K562 (cell line): ENCODE results near the gene KMT2E. TPM values are rescaled to one million over a fixed set of nuclear protein-coding genes. Genes with fewer than 3 reads are reported as not detected.

Experiments
- ATAC-seq: fragments of 200-7000 bp; cut with Tn5 transposase; 3 replicates; pipeline ENCODE4 v1.9.1; 2020; ENCODE audit warnings: moderate library complexity
- BruUV-seq: library from RNA; stranded (reverse); fragments of 400-500 nt; replicated peaks from 2 replicates; lab custom pipeline; 2021; lab: Mats Ljungman, UMichigan
- CTCF ChIA-PET: fragments of 300-600 bp; formaldehyde crosslinking; extraction: SDS; loops from one replicate; lab custom pipeline; 2021; ENCODE audit warnings: low intra/inter-chr PET ratio; lab: Yijun Ruan, JAX
- POLR2A ChIA-PET: fragments of 300-600, 350-650 bp; sonication (Branson Sonifier 250); formaldehyde crosslinking; extraction: SDS; loops from one replicate; lab custom pipeline; 2021; ENCODE audit warnings: antibody characterized with exemption, inconsistent platforms; lab: Yijun Ruan, JAX
- DNase-seq, 4 experiments: peaks; one replicate each; pipeline versions ENCODE4 v3.0.0 to v3.0.0-alpha.2; 2011 to 2018; ENCODE audit warnings: low spot score in 3 of 4, mixed read lengths in 3 of 4; ENCODE audit errors: extremely low read depth in 1 of 4
- FAIRE-seq: peaks from 2 replicates; lab custom pipeline; 2011; peaks lifted over from hg19 to GRCh38; lab: Jason Lieb, UNC
- H2AFZ ChIP-seq: 2 replicates; pipeline ENCODE4 v1.6.0; 2011; ENCODE audit warnings: low read depth, low read length, control low read depth, inconsistent platforms
- H3K27ac ChIP-seq: fragments of 200-600 bp; 3 replicates; pipeline ENCODE4 v1.8.0; 2011; ENCODE audit warnings: low read depth, mild to moderate bottlenecking, control low read depth, inconsistent platforms, low read length, moderate library complexity, mixed read lengths; ENCODE audit errors: extremely low read depth
- H3K27me3 ChIP-seq, 2 experiments: fragments of 300-600 bp in 1 of 2; 2 replicates in 1 of 2; 3 replicates in 1 of 2; pipeline versions ENCODE4 v1.6.0 to v1.8.0; 2011; ENCODE audit warnings: inconsistent platforms in 2 of 2, low read length in 2 of 2, mild to moderate bottlenecking in 1 of 2, mixed read lengths in 1 of 2, moderate library complexity in 1 of 2; ENCODE audit not compliant: control insufficient read depth in 2 of 2, insufficient read depth in 2 of 2
- H3K36me3 ChIP-seq: fragments of 300-600 bp; 3 replicates; pipeline ENCODE4 v1.8.0; 2011; ENCODE audit warnings: mild to moderate bottlenecking, low read length, inconsistent platforms; ENCODE audit not compliant: control insufficient read depth, insufficient read depth
- H3K4me1 ChIP-seq, 2 experiments: fragments of 200-600 bp in 1 of 2; replicated peaks in 1 of 2; 2 replicates in 1 of 2; 3 replicates in 1 of 2; pipeline versions ENCODE4 v1.5.1 to v1.8.0; 2011; ENCODE audit warnings: inconsistent platforms in 2 of 2, low read length in 2 of 2, mild to moderate bottlenecking in 1 of 2, mixed read lengths in 1 of 2, moderate library complexity in 1 of 2; ENCODE audit not compliant: control insufficient read depth in 2 of 2, insufficient read depth in 2 of 2
- H3K4me2 ChIP-seq: 2 replicates; pipeline ENCODE4 v1.6.1; 2011; ENCODE audit warnings: low read length, control low read depth, inconsistent platforms, mixed read lengths; ENCODE audit not compliant: insufficient read depth
- H3K4me3 ChIP-seq: fragments of 200-600 bp; sonication (generic), shearing (Covaris generic); 2 replicates; pipeline ENCODE4 v1.5.1; 2016; ENCODE audit warnings: control low read depth, inconsistent platforms
- H3K79me2 ChIP-seq: fragments of 200-600 bp; 3 replicates; pipeline ENCODE4 v1.8.0; 2011; ENCODE audit warnings: low read length, inconsistent platforms; ENCODE audit not compliant: control insufficient read depth, insufficient read depth
- H3K9ac ChIP-seq, 2 experiments: 2 replicates each; pipeline versions ENCODE4 v1.6.0 to v1.6.1; 2011; ENCODE audit warnings: low read depth in 2 of 2, low read length in 2 of 2, control low read depth in 1 of 2, inconsistent platforms in 1 of 2, mild to moderate bottlenecking in 1 of 2, mixed read lengths in 1 of 2; ENCODE audit not compliant: insufficient read depth in 1 of 2
- H3K9me1 ChIP-seq: one replicate; pipeline ENCODE4 v1.6.0; 2011; ENCODE audit warnings: inconsistent platforms, mild to moderate bottlenecking, low read length, moderate library complexity; ENCODE audit not compliant: control insufficient read depth, insufficient read depth
- H3K9me3 ChIP-seq: replicated peaks from 2 replicates; pipeline ENCODE4 v1.5.1; 2011; ENCODE audit warnings: low read depth, low read length, inconsistent platforms; ENCODE audit not compliant: control insufficient read depth, insufficient read depth
- H4K20me1 ChIP-seq: replicated peaks from 2 replicates; pipeline ENCODE4 v1.6.1; 2011; ENCODE audit warnings: low read length, inconsistent platforms, mixed read lengths; ENCODE audit not compliant: control insufficient read depth, insufficient read depth
- CBFA2T3 ChIP-seq: fragments of 450-650 bp; IDR thresholded peaks from 2 replicates; pipeline ENCODE4 v1.6.1; 2017
- CREBBP ChIP-seq: IDR thresholded peaks from one replicate; pipeline ENCODE4 v1.6.1; 2012; ENCODE audit warnings: low read depth, mild to moderate bottlenecking, control low read depth, inconsistent platforms, low read length
- CSDE1 ChIP-seq, 2 experiments: fragments of 450-650 bp; IDR thresholded peaks; 2 replicates each; pipeline ENCODE4 v1.6.1; 2016; ENCODE audit warnings: mild to moderate bottlenecking in 1 of 2
- GATA2 ChIP-seq: sonication (generic); formaldehyde crosslinking; IDR thresholded peaks from 2 replicates; pipeline ENCODE4 v1.4.0; 2020; ENCODE audit warnings: mild to moderate bottlenecking, missing genetic modification reagents
- HCFC1 ChIP-seq: IDR thresholded peaks from 2 replicates; pipeline ENCODE4 v1.6.1; 2012; ENCODE audit warnings: low read depth, low read length, improper control_type of control experiment
- HNRNPLL ChIP-seq: fragments of 200-400 bp; formaldehyde crosslinking; IDR thresholded peaks from 2 replicates; pipeline ENCODE4 v1.6.1; 2017; ENCODE audit warnings: low read length, low read depth, mild to moderate bottlenecking; ENCODE audit not compliant: poor library complexity, severe bottlenecking
- KDM1A ChIP-seq, 2 experiments: fragments of 450-650 bp; IDR thresholded peaks; 2 replicates each; pipeline ENCODE4 v1.6.1; 2016; ENCODE audit warnings: mild to moderate bottlenecking in 2 of 2
- MTA2 ChIP-seq: fragments of 450-650 bp; IDR thresholded peaks from 2 replicates; pipeline ENCODE4 v1.6.1; 2016; ENCODE audit warnings: low read depth
- SMARCA5 ChIP-seq: fragments of 450-650 bp; IDR thresholded peaks from 2 replicates; pipeline ENCODE4 v1.6.1; 2016
- SMARCB1 ChIP-seq: IDR thresholded peaks from 2 replicates; pipeline ENCODE4 v1.6.1; 2011; ENCODE audit warnings: improper control_type of control experiment, low read depth; ENCODE audit not compliant: insufficient read length
- SNIP1 ChIP-seq: fragments of 450-650 bp; IDR thresholded peaks from 2 replicates; pipeline ENCODE4 v1.7.1; 2017; ENCODE audit warnings: low read depth, mild to moderate bottlenecking
- SP2 ChIP-seq: IDR thresholded peaks from 2 replicates; pipeline ENCODE4 v1.6.1; 2011; ENCODE audit warnings: mild to moderate bottlenecking, low read depth, low read length, moderate library complexity; ENCODE audit not compliant: poor library complexity, severe bottlenecking; ENCODE audit errors: extremely low read depth
- SRSF9 ChIP-seq: fragments of 200-400 bp; formaldehyde crosslinking; IDR thresholded peaks from 2 replicates; pipeline ENCODE4 v1.6.1; 2017; ENCODE audit warnings: low read depth, low read length, borderline replicate concordance
- ZNF174 ChIP-seq: fragments of 250-450 bp; sonication (Bioruptor Pico); IDR thresholded peaks from 2 replicates; pipeline ENCODE4 v1.4.0; 2020; ENCODE audit warnings: mild to moderate bottlenecking
- WGBS: fragments of 100-300 bp; shearing (Covaris generic); methylation state at CpG from one replicate; pipeline ENCODE4 v1.1.6; 2016; ENCODE audit warnings: low coverage, mixed read lengths; ENCODE audit not compliant: insufficient coverage; ENCODE audit errors: missing lambda C conversion rate; 5-methylcytosine and 5-hydroxymethylcytosine counted together
- in situ Hi-C: fragments of 300-500 bp; cut with MboI; formaldehyde crosslinking; loops from 4 replicates; pipeline ENCODE4 v1.15.0; 2018; ENCODE audit warnings: inconsistent platforms, mixed read lengths
- intact Hi-C: fragments of 100-400 bp; cut with micrococcal nuclease; formaldehyde crosslinking; loops from 2 replicates; pipeline ENCODE4 v1.14.2; 2022
- polyA plus RNA-seq, 8 experiments: library from polyadenylated mRNA; depleted of rRNA in 4 of 8; stranded (reverse) in 5 of 8; unstranded in 3 of 8; fragments of >200 nt; fragmentation: Nextera tagmentation in 2 of 8; fragmentation: Illumina TruSeq in 1 of 8; extraction: Ambion mirVana in 2 of 8; extraction: Trizol in 1 of 8; gene quantifications; 2 replicates each; pipeline versions ENCODE4 v1.2.1 to v1.2.3, GENCODE V29; 2011 to 2014; ENCODE audit warnings: inconsistent platforms in 1 of 8, missing spikeins in 1 of 8
- total RNA-seq, 7 experiments: library from RNA; depleted of rRNA in 6 of 7; stranded (reverse); fragments of >200 nt in 6 of 7; fragmentation: Illumina TruSeq in 2 of 7; extraction: Trizol in 2 of 7; gene quantifications; 2 replicates each; pipeline versions ENCODE4 v1.2.1 to v1.2.3, GENCODE V29; 2011 to 2021; ENCODE audit warnings: low replicate concordance in 1 of 7
- TF ChIP-seq, protein P1 (sequence below): sonication (generic); formaldehyde crosslinking; IDR thresholded peaks from 2 replicates; pipeline ENCODE4 v1.8.1; 2023; ENCODE audit warnings: mild to moderate bottlenecking, missing genetic modification reagents, moderate library complexity

The KMT2E gene
- total and polyA plus RNA-seq, 9 of the 15 experiments (the other 6 are each of a cell fraction or from before 2014, with no cell fraction given): 8.9 to 55.3 (median 38.1) TPM

DNA sequence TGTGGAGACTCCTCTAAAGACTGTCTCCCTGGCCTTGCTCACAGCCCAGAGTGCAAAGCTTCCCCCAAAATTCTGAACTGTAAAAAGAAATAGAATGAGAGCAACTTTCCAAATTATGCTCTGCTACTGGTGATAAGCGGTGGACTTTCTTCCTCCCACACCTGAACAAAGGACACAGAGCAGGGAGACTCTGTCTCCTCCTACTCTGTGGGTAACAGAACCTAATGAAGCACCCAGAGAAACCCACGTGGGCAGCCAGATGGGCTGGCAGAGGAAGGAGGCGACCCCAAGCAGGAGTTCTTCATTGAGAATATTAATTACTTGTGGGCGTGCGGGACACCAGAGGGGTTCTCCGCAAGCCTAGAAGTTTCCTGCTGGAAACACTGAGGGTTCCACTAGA, 139.5 kb downstream of the KMT2E start:
- ChIA-PET POLR2A (interaction anchor here (0.6 to 1.3 kb wide), 8 partner anchors 9 to 278 kb away, joined by 3 to 4 read pairs (median 3); no protein-coding TSS in a partner anchor), CTCF (interaction anchor here (0.6 to 2.4 kb wide), 4 partner anchors 181 to 335 kb away, joined by 3 to 12 read pairs (median 7); no protein-coding TSS in a partner anchor)
- Histone ChIP-seq H3K9me3 (no peaks in the 10 kb centered on the region), H3K4me1 (no peaks in the 10 kb centered on the region; a peak in 1 of 5 replicates), H3K27ac (no peak overlapping the region), H4K20me1 (no peaks in the 10 kb centered on the region), H3K9ac (peak overlapping the region in 1 of 2 experiments; percentile 10; a peak in 1 of 4 replicates), H3K36me3 (peaks cover 4% of the 10 kb centered on the region; the same call in 1 of the 3 replicates), H3K4me3 (no peak overlapping the region), H3K27me3 (no peaks in the 10 kb centered on the region), H3K4me2 (no peak overlapping the region), H3K9me1 (no peaks in the 10 kb centered on the region), H2AFZ (no peak overlapping the region), H3K79me2 (no peaks in the 10 kb centered on the region)
- 63% methylated on average over 6 of the region's 6 CpGs for WGBS
- no peak for TF ChIP-seq SRSF9
- TF ChIP-seq CBFA2T3: 0 out of 2 replicates have a peak, but pooled peaks have one; percentile 13
- TF ChIP-seq GATA2 (CRISPR knock-in tag): 0 out of 2 replicates have a peak, but pooled peaks have one; percentile 12
- in situ Hi-C loops: no loop called here
- BruUV-seq: no TSS peak
- FAIRE-seq (no peak), ATAC-seq (peak; percentile 31), DNase-seq (no peak)
- intact Hi-C loops: loop anchor here (1.0 kb wide), 3 partner anchors 183 to 335 kb away; no protein-coding TSS in a partner anchor

DNA sequence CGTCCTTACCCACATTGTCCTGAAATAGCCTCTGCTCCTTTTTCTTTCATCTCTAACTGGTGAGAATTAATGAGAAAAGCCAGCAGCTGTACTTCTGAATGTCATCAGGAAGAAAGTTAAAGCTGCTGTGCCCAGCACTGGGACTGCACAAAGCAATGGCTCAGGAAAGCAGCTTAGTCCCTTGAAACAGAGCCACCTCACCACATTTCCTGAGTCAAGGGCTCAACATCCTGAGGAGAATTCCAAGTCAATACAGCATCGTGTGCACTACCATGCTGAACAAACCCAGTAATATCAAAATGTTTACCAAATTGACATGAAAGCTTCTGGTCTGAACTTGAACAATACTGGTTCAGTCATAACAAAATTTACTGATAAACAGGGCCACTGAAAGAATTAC, 140.1 kb downstream of the KMT2E start:
- H3K4me3 ChIP-seq: no peak overlapping the region
- 0 out of 3 replicates have a peak, but pooled peaks have one; percentile 18 for ATAC-seq
- no peaks in the 10 kb centered on the region; a peak in 1 of 5 replicates for H3K4me1 ChIP-seq
- H3K4me2 ChIP-seq: no peak overlapping the region
- intact Hi-C loops (no loop called here), in situ Hi-C loops (no loop called here)
- H2AFZ ChIP-seq: no peak overlapping the region
- no peak overlapping the region for H3K9ac ChIP-seq
- no TSS peak for BruUV-seq
- no peaks in the 10 kb centered on the region for H3K9me3 ChIP-seq
- H3K79me2 ChIP-seq: no peaks in the 10 kb centered on the region
- 60% methylated on average over 2 of the region's 2 CpGs for WGBS
- no peak overlapping the region for H3K27ac ChIP-seq
- no peaks in the 10 kb centered on the region for H3K9me1 ChIP-seq
- FAIRE-seq: no peak
- peaks cover 4% of the 10 kb centered on the region; the same call in 1 of the 3 replicates for H3K36me3 ChIP-seq
- POLR2A ChIA-PET: interaction anchor here (0.8 to 1.3 kb wide), 4 partner anchors 13 to 248 kb away, joined by 3 to 4 read pairs (median 4); no protein-coding TSS in a partner anchor
- no peaks in the 10 kb centered on the region for H3K27me3 ChIP-seq
- no peaks in the 10 kb centered on the region for H4K20me1 ChIP-seq
- CTCF ChIA-PET: interaction anchor here (1.7 to 2.4 kb wide), 2 partner anchors 275 to 334 kb away, joined by 7 read pairs; no protein-coding TSS in a partner anchor
- DNase-seq: no peak
- TF ChIP-seq HCFC1 (no peak), SNIP1 (no peak), SP2 (no peak), MTA2 (no peak), SMARCB1 (no peak), CSDE1 (IDR thresholded peaks at IDR 0.05) (no peak), CREBBP (no peak), HNRNPLL (no peak), ZNF174 (no peak), KDM1A (IDR thresholded peaks at IDR 0.05) (no peak), SMARCA5 (no peak)
- TF ChIP-seq, protein P1, sequence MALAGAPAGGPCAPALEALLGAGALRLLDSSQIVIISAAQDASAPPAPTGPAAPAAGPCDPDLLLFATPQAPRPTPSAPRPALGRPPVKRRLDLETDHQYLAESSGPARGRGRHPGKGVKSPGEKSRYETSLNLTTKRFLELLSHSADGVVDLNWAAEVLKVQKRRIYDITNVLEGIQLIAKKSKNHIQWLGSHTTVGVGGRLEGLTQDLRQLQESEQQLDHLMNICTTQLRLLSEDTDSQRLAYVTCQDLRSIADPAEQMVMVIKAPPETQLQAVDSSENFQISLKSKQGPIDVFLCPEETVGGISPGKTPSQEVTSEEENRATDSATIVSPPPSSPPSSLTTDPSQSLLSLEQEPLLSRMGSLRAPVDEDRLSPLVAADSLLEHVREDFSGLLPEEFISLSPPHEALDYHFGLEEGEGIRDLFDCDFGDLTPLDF (CRISPR knock-in tag): no peak
